Measurements from ENCODE around the gene SEMA6A. TPM values are rescaled to one million over a fixed set of nuclear protein-coding genes. Genes with fewer than 3 reads are reported as not detected.
A peak's percentile ranks its signal among the peaks of the same experiment; 100 is the strongest.

The SEMA6A gene
- total RNA-seq, 2 experiments from 2014 or later = not detected

DNA sequence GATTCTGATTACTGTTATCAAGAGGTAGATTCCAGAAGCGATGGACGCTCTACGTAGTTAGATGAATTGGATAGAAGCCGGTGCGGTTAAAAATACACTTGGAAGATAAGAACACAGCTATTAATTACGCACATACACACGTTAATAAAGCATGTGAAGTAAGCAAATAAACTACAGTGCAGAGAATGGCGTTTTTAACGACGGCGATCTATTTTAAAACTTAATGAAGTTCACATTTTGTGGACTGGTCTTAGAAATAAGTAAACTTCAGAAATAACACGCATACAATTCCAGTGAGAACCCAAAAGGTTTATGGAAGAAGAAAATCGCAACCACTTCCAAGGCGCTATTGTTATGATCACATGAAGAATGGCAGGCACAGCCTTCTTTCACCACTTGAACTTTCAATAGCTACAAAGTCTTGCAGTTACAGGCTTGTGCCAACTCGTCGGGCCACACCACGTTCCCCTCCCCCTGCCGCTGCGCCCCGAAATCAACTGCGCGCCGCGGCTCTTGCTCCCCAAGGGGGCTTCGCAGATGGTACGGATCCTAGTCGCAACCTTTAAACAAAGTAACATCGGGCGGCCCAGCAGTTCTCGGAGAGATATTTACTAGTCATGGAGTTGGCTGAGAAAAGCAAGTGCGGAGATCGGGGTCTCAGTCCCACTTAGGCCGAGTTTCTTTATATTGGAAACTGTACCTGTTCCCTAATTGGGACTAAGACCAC, 866 bp upstream of the SEMA6A start:
- H3K4me1 Mint-ChIP-seq (ENCODE audit: low read depth) = peaks cover 12% of the 10 kb centered on the region
- Histone ChIP-seq H3K9me3 (ENCODE audit: control insufficient read depth in 1 of 2, insufficient read depth in 1 of 2, low read length in 2 of 2) (peaks cover 0 to 39% of the 10 kb centered on the region in 2 experiments), H3K27ac (ENCODE audit: low read depth in 1 of 2, low read length in 2 of 2) (no peak overlapping the region), H3K36me3 (ENCODE audit: insufficient read depth, low read length) (no peaks in the 10 kb centered on the region), H3K4me1 (ENCODE audit: insufficient read depth, low read length) (peaks cover 29% of the 10 kb centered on the region), H3K4me3 (ENCODE audit: low read length) (no peak overlapping the region), H3K27me3 (ENCODE audit: control insufficient read depth in 1 of 2, insufficient read depth in 2 of 2, low read length in 2 of 2) (peaks cover 48 to 61% of the 10 kb centered on the region in 2 experiments)
- ATAC-seq (ENCODE audit: poor library complexity) (no peak), DNase-seq (no peak)
- peaks cover 76% of the 10 kb centered on the region for H3K27me3 Mint-ChIP-seq
- H3K9me3 Mint-ChIP-seq = no peaks in the 10 kb centered on the region
- intact Hi-C loops (cut with DNase I, micrococcal nuclease) = no loop called here
- TF ChIP-seq CTCF (IDR thresholded peaks at IDR 0.05) = no peak
- no peaks in the 10 kb centered on the region for H3K36me3 Mint-ChIP-seq (ENCODE audit: low read depth)
- ChIA-PET POLR2A (no interaction called here), CTCF (no interaction called here)
- peak overlapping the region; percentile 30 for H3K4me3 Mint-ChIP-seq
- no peak overlapping the region for H3K27ac Mint-ChIP-seq

- POLR2A ChIA-PET = no interaction called here
Measured at GRCh38 chr5:116573702-116574366, 789 bp downstream of the SEMA6A start.

DNA sequence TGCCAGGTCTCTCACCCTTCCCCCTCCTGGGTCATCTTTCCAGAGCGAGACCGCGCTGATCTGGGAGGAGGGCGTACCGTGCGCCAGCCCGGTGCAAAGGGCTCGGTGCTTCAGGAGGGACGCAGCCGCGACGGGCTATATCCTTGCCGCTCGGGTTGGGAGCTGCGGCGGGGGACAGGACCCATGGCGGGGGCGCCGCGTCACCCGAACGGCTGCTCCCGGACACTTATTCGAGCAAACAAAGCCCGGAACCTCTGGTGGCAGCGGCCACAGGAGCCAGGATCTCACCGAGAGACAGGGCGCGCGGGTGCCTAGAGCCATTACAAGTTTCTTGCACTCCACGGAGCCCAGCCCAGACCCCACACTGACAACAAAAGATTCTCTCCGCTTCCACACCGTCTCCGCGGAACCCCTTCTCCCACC, 1.3 kb downstream of the SEMA6A start:
- H3K4me1 ChIP-seq (ENCODE audit: insufficient read depth, low read length) = peaks cover 29% of the 10 kb centered on the region
- ChIA-PET POLR2A (no interaction called here), CTCF (no interaction called here)
- H3K9me3 ChIP-seq (ENCODE audit: control insufficient read depth in 1 of 2, insufficient read depth in 1 of 2, low read length in 2 of 2) = peaks cover 0 to 39% of the 10 kb centered on the region in 2 experiments
- peaks cover 82% of the 10 kb centered on the region for H3K27me3 Mint-ChIP-seq
- peak overlapping the region; percentile 38 for H3K4me3 Mint-ChIP-seq
- no peaks in the 10 kb centered on the region for H3K36me3 Mint-ChIP-seq (ENCODE audit: low read depth)
- no peaks in the 10 kb centered on the region for H3K9me3 Mint-ChIP-seq
- intact Hi-C loops (cut with DNase I, micrococcal nuclease) = no loop called here
- DNase-seq = no peak
- H3K27ac ChIP-seq (ENCODE audit: low read depth in 1 of 2, low read length in 2 of 2) = no peak overlapping the region
- H3K36me3 ChIP-seq (ENCODE audit: insufficient read depth, low read length) = no peaks in the 10 kb centered on the region
- H3K4me1 Mint-ChIP-seq (ENCODE audit: low read depth) = peaks cover 12% of the 10 kb centered on the region
- H3K27me3 ChIP-seq (ENCODE audit: control insufficient read depth in 1 of 2, insufficient read depth in 2 of 2, low read length in 2 of 2) = peaks cover 56 to 74% of the 10 kb centered on the region in 2 experiments
- no peak for ATAC-seq (ENCODE audit: poor library complexity)
- TF ChIP-seq CTCF (IDR thresholded peaks at IDR 0.05) = no peak
- no peak overlapping the region for H3K27ac Mint-ChIP-seq
- H3K4me3 ChIP-seq (ENCODE audit: low read length) = no peak overlapping the region

More at GRCh38 chr5:116573702-116574366, 789 bp downstream of the SEMA6A start:
- DNase-seq = no peak
- Histone ChIP-seq H3K9me3 (ENCODE audit: control insufficient read depth in 1 of 2, insufficient read depth in 1 of 2, low read length in 2 of 2) (peaks cover 0 to 39% of the 10 kb centered on the region in 2 experiments), H3K4me3 (ENCODE audit: low read length) (no peak overlapping the region), H3K27ac (ENCODE audit: low read depth in 1 of 2, low read length in 2 of 2) (no peak overlapping the region), H3K36me3 (ENCODE audit: insufficient read depth, low read length) (no peaks in the 10 kb centered on the region), H3K4me1 (ENCODE audit: insufficient read depth, low read length) (peaks cover 29% of the 10 kb centered on the region), H3K27me3 (ENCODE audit: control insufficient read depth in 1 of 2, insufficient read depth in 2 of 2, low read length in 2 of 2) (peaks cover 56 to 74% of the 10 kb centered on the region in 2 experiments)
- Mint-ChIP-seq H3K9me3 (no peaks in the 10 kb centered on the region), H3K4me1 (ENCODE audit: low read depth) (peaks cover 12% of the 10 kb centered on the region), H3K36me3 (ENCODE audit: low read depth) (no peaks in the 10 kb centered on the region), H3K27me3 (peaks cover 82% of the 10 kb centered on the region), H3K4me3 (peak overlapping the region; percentile 49), H3K27ac (no peak overlapping the region)
- no peak for TF ChIP-seq CTCF (IDR thresholded peaks at IDR 0.05)
- CTCF ChIA-PET = no interaction called here
- ATAC-seq (ENCODE audit: poor library complexity) = no peak
- intact Hi-C loops (cut with DNase I, micrococcal nuclease) = no loop called here
